HG03139 (cell line): ENCODE data around the gene LHFPL2.
"Not testable (repeated sequence)": the region's sequence is repeated elsewhere in the genome, so short reads cannot be mapped to it uniquely, and the experiment has no call there.

Experiments used
- ATAC-seq: cut with Tn5 transposase; IDR thresholded peaks from one replicate; pipeline ENCODE4 v1.9.1; 2021; ENCODE audit not compliant: unreplicated experiment

LHFPL2 gene

GRCh38 chr5:78666975-78667374, 18.4 kb upstream of the LHFPL2 start:
- ATAC-seq = not testable (repeated sequence)

GRCh38 chr5:78666041-78666444, 17.5 kb upstream of the LHFPL2 start:
- ATAC-seq = no peak

GRCh38 chr5:78665534-78665933, 17.0 kb upstream of the LHFPL2 start:
- ATAC-seq = no peak

DNA sequence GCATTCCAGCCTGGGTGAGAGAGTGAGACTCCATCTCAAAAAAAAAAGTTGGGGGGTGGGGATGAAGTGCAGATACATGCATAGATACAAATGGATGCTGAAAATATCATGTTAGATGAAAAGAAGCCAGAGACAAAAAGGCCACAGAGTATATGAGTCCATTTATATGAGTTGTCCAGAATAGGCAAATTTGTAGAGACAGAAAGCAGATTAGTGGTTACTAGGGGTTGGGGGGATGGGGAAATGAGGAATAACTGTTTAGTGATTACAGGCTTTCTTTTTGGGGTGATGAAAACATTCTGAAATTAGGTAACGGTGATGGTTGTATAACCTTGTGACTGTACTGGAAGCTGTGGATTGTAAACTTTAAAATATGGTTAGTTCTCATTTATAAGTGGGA, 13.8 kb upstream of the LHFPL2 start:
- ATAC-seq = no peak

- ATAC-seq = peak; percentile 56
These were observed 13.1 kb upstream of the LHFPL2 start for GRCh38 chr5:78661691-78662090.

GRCh38 chr5:78661044-78661443, 12.5 kb upstream of the LHFPL2 start:
- ATAC-seq = no peak

DNA sequence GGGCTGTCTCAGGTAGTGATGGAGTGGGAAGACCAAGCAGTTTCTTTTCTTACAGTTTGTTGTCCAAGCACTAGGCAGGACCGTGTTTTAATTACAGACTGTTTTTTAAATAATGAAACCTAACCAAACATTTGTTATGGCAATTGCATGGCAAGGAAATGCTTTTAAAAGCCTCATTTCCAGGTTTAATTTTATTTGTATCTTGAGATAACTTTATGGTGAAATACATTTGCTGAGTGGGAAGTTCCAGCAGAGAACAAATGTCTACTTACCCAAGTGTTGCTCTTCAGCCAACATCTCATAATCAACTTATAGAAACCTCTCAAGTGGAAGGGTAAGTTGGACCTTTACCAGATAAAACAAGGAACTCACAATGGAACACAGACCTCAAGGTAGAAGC, 11.8 kb upstream of the LHFPL2 start:
- no peak for ATAC-seq

GRCh38 chr5:78659714-78660113, 11.1 kb upstream of the LHFPL2 start:
- no peak for ATAC-seq

GRCh38 chr5:78659114-78659513, 10.5 kb upstream of the LHFPL2 start:
- no peak for ATAC-seq

GRCh38 chr5:78657201-78657600, 8.6 kb upstream of the LHFPL2 start:
- no peak for ATAC-seq

DNA sequence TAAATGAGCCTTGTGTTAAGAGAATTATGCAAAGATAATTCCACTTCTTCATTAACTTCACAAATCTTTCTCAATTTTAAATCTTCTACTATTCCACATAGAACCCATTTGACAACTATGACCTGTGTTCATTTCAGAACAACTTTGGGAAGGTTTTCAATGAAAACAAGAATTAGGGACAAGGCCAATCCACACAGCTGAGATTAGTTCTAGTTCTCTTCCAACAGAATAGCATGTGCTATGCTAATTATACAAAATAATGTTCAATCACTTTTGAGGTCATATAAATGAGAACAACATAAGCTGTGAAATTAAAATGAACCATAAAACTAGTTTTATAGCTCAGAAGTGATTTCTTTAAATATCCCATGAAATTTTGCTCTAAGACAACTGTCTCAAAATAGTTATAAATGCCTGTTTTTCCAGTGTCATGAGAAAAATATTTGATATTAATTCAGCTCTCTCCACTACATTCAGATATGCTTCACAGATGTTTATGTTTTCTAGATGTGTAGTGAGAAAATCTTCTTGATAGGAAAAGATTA, 7.2 kb upstream of the LHFPL2 start:
- ATAC-seq = no peak

DNA sequence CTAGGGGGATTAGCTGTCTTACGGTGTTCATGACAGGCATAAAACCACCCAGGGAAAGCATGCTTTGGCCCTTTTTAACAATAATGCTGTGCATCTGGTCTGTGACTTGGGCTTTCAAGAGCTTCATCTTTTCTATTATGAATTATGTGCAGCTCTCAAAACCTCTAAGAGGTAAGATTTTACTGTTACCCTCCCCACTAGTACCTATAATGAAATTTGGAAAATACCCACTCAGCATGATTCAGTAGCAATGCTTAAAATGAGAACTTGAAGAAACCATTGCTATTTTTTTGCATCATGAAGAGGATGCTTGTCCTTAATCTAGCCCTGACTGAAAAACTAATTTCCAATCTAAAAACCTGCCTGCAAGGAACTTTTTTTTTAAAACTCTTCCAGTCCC, 5.8 kb upstream of the LHFPL2 start:
- ATAC-seq = no peak

DNA sequence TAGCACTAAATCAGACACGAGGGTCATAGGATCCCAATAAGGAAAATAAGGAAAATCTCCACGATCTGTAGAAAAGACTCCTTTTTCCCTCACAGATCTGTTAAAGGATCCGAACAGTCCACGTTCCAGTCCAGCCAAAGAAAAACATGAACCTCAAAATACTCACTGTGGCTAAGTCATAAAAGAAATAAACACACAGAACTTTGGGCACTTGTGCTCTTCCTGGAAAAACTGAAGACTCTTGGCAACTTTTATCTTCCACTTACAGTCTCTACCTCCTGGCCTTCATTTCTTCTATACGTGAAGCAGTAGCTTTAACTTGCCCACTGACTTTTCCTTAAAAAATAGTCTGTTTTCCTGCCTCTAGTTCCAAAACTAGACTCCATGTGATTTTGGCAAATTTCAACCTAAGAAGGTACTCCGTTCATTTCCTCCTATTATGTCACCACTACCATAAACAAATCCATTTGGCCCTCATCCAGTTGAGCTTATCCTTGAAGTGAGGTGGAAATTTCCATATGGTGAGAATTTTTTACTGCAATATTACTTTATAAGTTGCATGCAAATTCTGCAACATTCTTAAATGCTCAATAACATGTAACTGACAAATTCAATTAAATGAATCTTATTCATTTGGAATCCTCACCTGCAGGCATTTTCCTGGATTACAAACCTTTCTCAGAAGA, 5.3 kb upstream of the LHFPL2 start:
- no peak for ATAC-seq

DNA sequence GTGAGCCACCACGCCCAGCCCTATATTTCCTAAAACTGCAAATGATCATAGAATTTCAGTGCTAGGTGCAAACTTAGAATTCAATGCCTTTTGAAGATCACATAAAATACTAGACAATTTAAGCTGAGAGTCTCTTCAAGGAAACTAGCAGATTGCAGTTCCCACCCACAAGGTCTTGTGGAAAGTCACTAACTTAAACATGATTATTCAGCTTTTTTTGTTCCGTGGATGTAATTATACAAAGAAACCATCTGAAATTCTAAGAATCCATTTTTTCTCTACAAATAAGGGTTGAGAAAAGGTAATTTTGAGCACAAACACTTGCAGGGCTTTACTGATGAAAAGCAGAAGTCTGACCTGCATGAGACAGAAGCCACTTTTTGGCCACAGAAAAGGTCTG, 4.5 kb upstream of the LHFPL2 start:
- no peak for ATAC-seq

GRCh38 chr5:78651468-78651867, 2.9 kb upstream of the LHFPL2 start:
- ATAC-seq = no peak

GRCh38 chr5:78650531-78650930, 2.0 kb upstream of the LHFPL2 start:
- ATAC-seq = no peak

GRCh38 chr5:78649861-78650496, 1.4 kb upstream of the LHFPL2 start:
- ATAC-seq = no peak

DNA sequence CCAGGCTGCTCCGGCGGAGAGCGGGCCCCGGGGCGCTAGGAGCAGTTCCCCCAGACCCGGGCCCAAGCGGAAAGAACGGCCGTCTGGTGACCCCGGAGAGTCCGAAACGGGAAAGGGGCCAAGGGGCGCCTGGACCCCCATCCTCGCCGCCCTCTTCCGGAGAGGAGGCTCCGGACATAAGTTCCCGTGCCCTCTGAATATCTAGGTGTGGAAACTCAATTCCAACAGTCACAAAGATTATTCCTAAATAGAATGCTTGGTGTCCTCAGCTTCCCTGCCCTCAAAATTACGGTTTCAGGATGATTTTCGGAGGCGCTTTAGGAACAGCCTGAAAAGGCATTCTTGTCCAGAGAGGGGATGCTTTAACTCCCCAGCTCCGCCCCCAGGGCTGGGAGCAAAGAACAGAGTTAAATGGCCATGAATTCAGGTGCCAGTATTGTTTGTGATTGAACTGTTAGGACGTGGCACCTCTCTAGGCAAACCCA, 681 bp upstream of the LHFPL2 start:
- no peak for ATAC-seq

GRCh38 chr5:78647838-78648358, 674 bp downstream of the LHFPL2 start:
- peak; percentile 23 for ATAC-seq

DNA sequence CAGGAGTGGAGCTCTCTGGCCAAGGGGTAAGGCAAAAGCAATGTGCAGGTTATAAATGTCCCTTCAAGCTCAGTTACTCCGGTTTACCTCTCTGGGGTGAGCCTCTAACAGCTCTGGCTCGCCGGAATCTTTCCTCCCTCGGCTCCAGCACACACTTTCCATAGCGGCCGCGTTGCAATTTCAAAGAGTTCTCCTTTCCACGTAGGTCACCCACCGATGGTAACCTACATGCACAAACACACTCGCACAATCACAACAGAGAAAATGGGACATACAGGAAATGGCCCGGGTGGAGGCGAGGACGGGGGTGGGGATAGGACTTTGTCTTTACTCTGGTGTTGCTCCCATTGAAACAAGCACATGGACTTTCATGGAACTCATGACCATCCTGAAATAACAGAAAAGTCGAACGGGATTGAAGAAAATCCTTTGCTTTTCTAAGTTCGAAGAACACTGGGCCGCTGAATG, 1.2 kb downstream of the LHFPL2 start:
- ATAC-seq = no peak

DNA sequence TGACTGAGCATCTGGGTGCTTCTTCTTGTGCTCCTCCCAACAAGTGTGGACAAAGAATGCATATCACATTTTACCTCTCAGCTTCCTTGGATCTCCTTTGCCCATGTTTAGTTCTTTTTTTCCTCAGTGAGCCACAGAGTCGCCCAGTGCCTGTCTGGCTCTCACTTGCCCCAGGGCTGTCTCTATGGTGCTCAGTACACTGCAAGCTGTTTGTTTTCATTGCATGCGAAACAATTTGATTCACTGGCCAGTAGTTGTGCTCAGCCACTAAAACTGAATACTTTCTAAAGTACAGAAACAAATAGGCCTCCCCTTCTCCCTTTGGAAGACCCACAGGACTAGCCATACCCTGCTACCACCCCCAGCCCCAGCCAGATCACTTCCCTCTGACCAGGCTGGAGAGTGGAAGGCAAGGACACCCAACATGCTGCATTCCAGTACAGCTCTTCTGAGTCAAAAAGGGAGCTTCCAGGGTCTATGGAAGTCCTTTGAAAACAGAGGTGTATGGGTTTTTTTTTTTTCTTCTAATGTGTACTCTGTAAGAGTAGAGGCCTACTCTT, 3.8 kb downstream of the LHFPL2 start:
- no peak for ATAC-seq

DNA sequence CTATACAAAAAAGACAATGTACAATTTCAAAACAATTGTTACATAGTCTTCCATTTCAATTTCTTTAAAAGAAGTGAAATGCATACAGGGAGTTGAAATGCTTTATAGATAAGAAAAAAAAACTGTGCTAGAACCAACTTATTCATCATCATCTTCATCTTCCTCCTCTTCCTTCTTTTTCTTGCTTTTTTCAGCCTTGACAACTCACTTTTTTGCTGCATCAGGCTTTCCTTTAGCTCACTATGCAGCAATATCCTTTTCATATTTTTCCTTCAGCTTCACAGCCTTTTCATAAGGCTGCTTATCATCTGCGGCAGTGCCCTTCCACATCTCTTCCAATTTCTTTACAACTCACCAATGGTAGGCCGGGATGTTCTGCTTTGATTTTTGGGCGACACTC, 4.4 kb downstream of the LHFPL2 start:
- ATAC-seq = no peak
